GM18909 (cell line): Measurements from ENCODE around the gene OR4K2.
"Not testable (repeated sequence)": the region's sequence is repeated elsewhere in the genome, so short reads cannot be mapped to it uniquely, and the experiment has no call there.

ENCODE experiments used
- ATAC-seq: cut with Tn5 transposase; IDR thresholded peaks from one replicate; pipeline ENCODE4 v1.9.1; 2021; ENCODE audit warnings: mild to moderate bottlenecking; ENCODE audit not compliant: unreplicated experiment, poor library complexity

OR4K2 gene, protein sequence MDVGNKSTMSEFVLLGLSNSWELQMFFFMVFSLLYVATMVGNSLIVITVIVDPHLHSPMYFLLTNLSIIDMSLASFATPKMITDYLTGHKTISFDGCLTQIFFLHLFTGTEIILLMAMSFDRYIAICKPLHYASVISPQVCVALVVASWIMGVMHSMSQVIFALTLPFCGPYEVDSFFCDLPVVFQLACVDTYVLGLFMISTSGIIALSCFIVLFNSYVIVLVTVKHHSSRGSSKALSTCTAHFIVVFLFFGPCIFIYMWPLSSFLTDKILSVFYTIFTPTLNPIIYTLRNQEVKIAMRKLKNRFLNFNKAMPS

GRCh38 chr14:19874842-19875241, at the start of gene OR4K2:
TSS of gene OR4K2 (plus strand) at chr14:19875142. CDS start at chr14:19876268, 1,126 bp downstream.
- no peak for ATAC-seq

DNA sequence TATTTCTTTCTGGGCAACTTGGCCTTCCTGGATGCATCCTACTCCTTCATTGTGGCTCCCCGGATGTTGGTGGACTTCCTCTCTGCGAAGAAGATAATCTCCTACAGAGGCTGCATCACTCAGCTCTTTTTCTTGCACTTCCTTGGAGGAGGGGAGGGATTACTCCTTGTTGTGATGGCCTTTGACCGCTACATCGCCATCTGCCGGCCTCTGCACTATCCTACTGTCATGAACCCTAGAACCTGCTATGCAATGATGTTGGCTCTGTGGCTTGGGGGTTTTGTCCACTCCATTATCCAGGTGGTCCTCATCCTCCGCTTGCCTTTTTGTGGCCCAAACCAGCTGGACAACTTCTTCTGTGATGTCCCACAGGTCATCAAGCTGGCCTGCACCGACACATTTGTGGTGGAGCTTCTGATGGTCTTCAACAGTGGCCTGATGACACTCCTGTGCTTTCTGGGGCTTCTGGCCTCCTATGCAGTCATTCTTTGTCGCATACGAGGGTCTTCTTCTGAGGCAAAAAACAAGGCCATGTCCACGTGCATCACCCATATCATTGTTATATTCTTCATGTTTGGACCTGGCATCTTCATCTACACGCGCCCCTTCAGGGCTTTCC, 47.2 kb upstream of the OR4K2 start:
- ATAC-seq, result not testable (repeated sequence)

- ATAC-seq, result no peak
These were observed 46.6 kb upstream of the OR4K2 start for GRCh38 chr14:19828314-19828713.

DNA sequence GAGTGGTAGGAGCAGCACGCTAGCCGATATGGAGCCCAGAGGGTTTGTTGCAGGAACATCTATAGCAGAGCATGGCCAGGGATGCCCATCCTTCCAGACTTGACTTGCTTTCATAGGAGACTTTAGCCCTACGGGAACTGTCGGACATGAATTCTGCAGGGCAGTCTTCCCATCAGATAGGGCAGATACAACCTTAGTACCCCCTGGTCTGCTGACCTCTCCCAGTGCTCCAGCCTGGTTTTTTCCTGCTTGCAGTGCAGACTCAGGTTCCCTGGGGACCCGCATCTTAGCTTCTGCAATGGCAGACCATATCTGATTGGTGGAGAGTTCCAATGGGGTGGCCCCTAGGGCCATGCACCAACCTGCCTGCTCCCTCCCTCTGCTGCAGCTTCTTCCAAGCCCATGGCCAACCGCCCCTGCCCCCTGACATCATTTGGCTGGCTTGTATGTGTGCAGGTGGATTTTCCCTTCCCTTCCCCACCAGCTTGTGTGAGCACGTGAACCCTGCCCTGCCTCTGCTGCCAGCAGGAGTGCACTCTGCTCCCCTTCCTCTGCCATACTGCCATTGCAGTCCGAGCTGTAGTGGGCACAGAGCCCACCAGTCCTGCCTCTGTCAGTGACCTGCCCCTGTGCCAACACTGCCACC, 40.6 kb upstream of the OR4K2 start:
- ATAC-seq, result not testable (repeated sequence)

GRCh38 chr14:19838433-19838832, 36.5 kb upstream of the OR4K2 start:
- no peak for ATAC-seq

- ATAC-seq, result no peak
These were observed 23.6 kb upstream of the OR4K2 start for GRCh38 chr14:19851365-19851764.

DNA sequence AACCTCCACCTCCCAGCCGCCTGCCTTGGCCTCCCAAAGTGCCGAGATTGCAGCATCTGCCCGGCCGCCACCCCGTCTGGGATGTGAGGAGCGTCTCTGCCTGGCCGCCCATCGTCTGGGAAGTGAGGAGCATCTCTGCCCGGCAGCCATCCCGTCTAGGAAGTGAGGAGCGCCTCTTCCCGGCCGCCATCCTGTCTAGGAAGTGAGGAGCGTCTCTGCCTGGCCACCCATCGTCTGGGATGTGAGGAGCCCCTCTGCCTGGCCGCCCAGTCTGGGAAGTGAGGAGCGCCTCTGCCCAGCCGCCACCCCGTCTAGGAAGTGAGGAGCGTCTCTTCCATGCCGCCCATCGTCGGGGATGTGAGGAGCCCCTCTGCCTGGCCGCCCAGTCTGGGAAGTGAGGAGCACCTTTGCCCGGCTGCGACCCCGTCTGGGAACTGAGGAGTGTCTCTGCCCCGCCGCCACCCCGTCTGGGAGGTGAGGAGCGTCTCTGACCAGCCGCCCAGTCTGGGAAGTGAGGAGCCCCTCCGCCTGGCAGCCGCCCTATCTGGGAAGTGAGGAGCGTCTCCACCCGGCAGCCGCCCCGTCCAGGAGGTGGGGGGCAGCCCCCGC, 8.8 kb upstream of the OR4K2 start:
- ATAC-seq, result not testable (repeated sequence)

- ATAC-seq, result no peak
These were observed 1.8 kb upstream of the OR4K2 start for GRCh38 chr14:19873178-19873577.

DNA sequence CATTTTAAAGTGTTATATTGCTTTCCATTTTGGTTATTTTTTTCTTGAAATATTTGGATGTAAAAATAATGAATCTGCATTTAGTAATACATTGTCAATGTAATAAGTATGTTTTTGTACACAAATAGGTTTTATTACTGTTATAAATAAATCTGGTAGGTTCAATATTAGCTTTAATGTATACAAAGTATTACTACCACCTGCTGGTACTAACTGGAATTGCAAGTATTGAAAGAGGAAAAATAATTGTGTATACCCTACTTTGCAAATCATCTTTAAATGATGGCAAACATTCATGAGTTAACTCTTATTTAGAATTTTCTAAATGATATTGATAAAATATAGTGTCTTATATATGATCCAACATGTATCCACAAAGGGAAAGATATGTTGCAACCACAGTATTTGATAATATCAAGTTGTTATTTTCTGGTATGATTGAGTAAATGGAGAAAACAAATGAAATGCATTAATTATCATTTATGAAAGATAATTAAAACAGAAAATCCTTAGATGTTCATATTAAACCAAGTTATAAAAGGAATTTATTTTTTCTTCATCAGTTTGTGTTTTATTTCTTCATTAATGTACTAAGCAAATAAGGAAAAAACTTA, 3.2 kb downstream of the OR4K2 start:
- no peak for ATAC-seq

DNA sequence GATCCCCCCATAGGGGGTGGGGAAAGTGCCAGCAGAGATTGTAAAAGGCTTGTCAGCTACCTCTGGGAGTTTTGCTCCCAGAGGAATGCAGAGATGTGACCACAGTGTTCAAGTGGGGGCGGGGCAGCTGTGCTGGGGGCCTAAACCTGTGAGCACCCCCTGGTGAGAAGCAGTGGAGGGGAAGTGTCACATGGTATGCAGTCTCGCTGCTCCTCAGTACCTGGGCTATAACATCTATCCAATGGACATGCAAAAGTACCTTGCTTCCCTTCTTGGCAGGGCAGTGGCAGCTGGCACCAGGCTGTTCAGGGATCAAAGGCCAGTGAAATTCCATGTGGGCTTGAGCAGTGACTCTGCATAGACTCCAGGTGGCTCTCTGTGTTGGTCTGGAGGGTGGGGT, 20.3 kb downstream of the OR4K2 start:
- ATAC-seq, result no peak

DNA sequence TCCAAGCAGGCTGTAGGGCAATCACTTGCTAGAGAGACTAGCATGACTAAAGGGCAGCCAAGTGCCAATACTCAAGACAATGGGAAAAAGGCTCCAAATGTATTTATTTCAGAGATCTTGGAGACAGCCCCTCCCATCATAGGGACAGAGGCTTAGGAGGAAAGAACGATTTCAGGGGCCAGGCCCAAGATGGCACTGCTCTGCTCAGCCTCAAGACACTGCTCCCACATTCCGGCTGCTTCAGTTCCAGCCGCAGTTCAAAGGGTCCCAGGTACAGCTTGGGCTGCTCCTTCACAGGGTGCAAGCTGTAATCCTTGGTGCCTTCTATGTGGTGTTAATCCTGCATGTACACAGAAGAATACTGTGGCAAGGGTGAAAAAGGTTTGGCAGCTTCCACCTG, 26.1 kb downstream of the OR4K2 start:
- no peak for ATAC-seq

- ATAC-seq, result no peak
These were observed 27.5 kb downstream of the OR4K2 start for GRCh38 chr14:19902409-19902808.

DNA sequence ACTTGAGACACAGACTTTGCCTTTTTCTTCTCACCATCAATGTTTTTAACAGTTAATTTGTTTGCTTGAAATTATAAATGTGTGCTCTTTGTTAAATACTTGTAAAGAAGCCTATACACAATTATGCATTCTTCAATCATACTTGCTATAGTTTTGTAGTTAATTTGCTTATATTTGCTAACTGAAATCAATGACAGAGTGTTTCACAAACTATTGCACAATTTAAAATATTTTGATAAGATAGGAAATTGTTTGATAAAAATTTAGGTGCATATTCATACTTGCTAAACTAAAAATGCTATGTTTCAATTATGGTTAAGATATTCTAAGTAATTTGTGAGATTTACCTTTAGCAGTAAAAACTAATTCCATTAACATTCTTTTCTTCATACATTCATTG, 31.7 kb downstream of the OR4K2 start:
- no peak for ATAC-seq

- no peak for ATAC-seq
These were observed 36.2 kb downstream of the OR4K2 start for GRCh38 chr14:19911114-19911513.

DNA sequence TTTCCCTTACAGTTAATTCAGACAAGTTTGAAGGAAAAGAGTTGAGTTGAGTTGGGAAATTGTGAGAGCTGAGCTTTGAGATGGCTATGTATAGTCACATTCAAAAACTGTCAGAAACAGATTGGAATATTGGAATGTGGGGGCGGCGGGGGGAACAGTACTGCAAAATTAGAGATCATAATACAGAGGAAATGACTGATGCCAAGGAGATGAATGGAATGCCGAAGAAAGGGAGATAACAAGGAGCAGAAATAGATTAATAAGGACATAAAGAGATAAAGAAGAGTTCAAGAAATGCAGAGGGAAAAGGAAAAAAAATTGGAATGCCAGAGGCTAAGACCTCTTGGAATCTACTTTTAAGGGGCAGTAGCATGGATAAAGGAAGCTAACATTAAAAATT, 42.3 kb downstream of the OR4K2 start:
- ATAC-seq, result no peak

GRCh38 chr14:19917955-19918518, 43.1 kb downstream of the OR4K2 start:
- ATAC-seq, result no peak

- no peak for ATAC-seq
These were observed 43.8 kb downstream of the OR4K2 start for GRCh38 chr14:19918553-19919264.

GRCh38 chr14:19920021-19920657, 45.2 kb downstream of the OR4K2 start, which contains the start of gene OR4K5:
TSS of gene OR4K5 (plus strand) at chr14:19920607. CDS start at chr14:19920607, 0 bp downstream.
- no peak for ATAC-seq

GRCh38 chr14:19930617-19931016, 55.7 kb downstream of the OR4K2 start, which contains the start of gene OR4K1:
TSS of gene OR4K1 (plus strand) at chr14:19930917. CDS start at chr14:19935667, 4,750 bp downstream.
- ATAC-seq, result no peak
